Heart left ventricle (tissue), 16 donors: Measurements from ENCODE around the gene TMEM179. TPM values are rescaled to one million over a fixed set of nuclear protein-coding genes. Genes with fewer than 3 reads are reported as not detected.

Experiments used
- ATAC-seq, 4 donors: fragments of 200-7000 bp; cut with Tn5 transposase; one replicate each; pipeline ENCODE4 v1.9.1; 2020 to 2022; ENCODE audit warnings: moderate library complexity in 4 of 4, mild to moderate bottlenecking in 3 of 4, moderate number of reproducible peaks in 1 of 4
- DNase-seq, 5 donors: peaks; one replicate each; pipeline ENCODE4 v3.0.0-alpha.2; 2020
- H3K27ac ChIP-seq, 12 donors: fragments of 200-600 bp; sonication (generic) in 4 of 12; one replicate each; pipeline versions ENCODE4 v1.5.0 to v1.8.0; 2016 to 2022; ENCODE audit warnings: mild to moderate bottlenecking in 2 of 12
- H3K27me3 ChIP-seq, 9 donors: fragments of 200-600 bp; sonication (generic) in 2 of 9; one replicate each; pipeline versions ENCODE4 v1.5.1 to v1.8.0; 2016 to 2022; ENCODE audit warnings: mild to moderate bottlenecking in 3 of 9
- H3K36me3 ChIP-seq, 9 donors: fragments of 200-600 bp; sonication (generic) in 2 of 9; one replicate each; pipeline versions ENCODE4 v1.5.0 to v1.8.0; 2018 to 2022; ENCODE audit warnings: mild to moderate bottlenecking in 2 of 9
- H3K4me1 ChIP-seq, 12 donors: fragments of 200-600 bp; sonication (generic) in 4 of 12; one replicate each; pipeline versions ENCODE4 v1.5.0 to v1.8.0; 2016 to 2022; ENCODE audit warnings: mild to moderate bottlenecking in 3 of 12
- H3K4me3 ChIP-seq, 12 donors: fragments of 200-600 bp; sonication (generic) in 4 of 12; one replicate each; pipeline versions ENCODE4 v1.5.0 to v1.8.0; 2017 to 2022; ENCODE audit warnings: mild to moderate bottlenecking in 9 of 12, moderate library complexity in 4 of 12
- H3K9me3 ChIP-seq, 12 donors: fragments of 200-600 bp; sonication (generic) in 4 of 12; one replicate each; pipeline versions ENCODE4 v1.5.0 to v1.8.0; 2016 to 2022; ENCODE audit warnings: mild to moderate bottlenecking in 1 of 12
- CTCF ChIP-seq, 12 donors: fragments of 200-600 bp; sonication (generic) in 4 of 12; IDR thresholded peaks; one replicate each; pipeline versions ENCODE4 v1.5.0 to v1.8.0; 2018 to 2022; ENCODE audit warnings: antibody characterized with exemption in 12 of 12, mild to moderate bottlenecking in 5 of 12
- POLR2A ChIP-seq, 2 donors: fragments of 450-650 bp; IDR thresholded peaks; one replicate each; pipeline ENCODE4 v1.6.1; 2017; ENCODE audit warnings: antibody characterized with exemption in 2 of 2, mild to moderate bottlenecking in 2 of 2, moderate library complexity in 2 of 2
- WGBS, 4 donors: extraction: QIAGEN DNeasy Blood & Tissue Kit in 2 of 4; methylation state at CpG; one replicate each; pipeline versions ENCODE4 v1.1.5 to v1.1.7; 2013 to 2018; 5-methylcytosine and 5-hydroxymethylcytosine counted together
- intact Hi-C, 10 donors: fragments of 100-400 bp; cut with DNase I; formaldehyde crosslinking; loops; one replicate each; pipeline versions ENCODE4 v1.11.1 to v1.14.2; 2022
- polyA plus RNA-seq, 2 donors: library from polyadenylated mRNA; stranded (reverse); fragments of 200-250 nt; gene quantifications; one replicate each; pipeline ENCODE4 v1.2.3, GENCODE V29; 2013
- total RNA-seq, 9 donors: library from RNA; depleted of rRNA in 2 of 9; stranded (reverse); fragments of >200 nt in 2 of 9; fragmentation: NEBNext Ultra II Directional in 3 of 9; extraction: Animal tissue kit (Norgen Biotek cat#: 25700) in 3 of 9; gene quantifications; one replicate each; pipeline versions ENCODE4 v1.1.0 to v1.2.4, GENCODE V29; 2016 to 2023
- donor health status: ischemic (EF 13 %, LVEDD 7.1; RV severe dilation, severe dysfunction).
- donor health status: healthy with polysubstance abuse.
- donor health status: DM: no; HTN: yes; CAD: no.
- donor health status: DM: no; HTN: no; CAD: no.
- donor health status: ischemic (EF 25% LVEDD 6.9; RV normal size, moderate dysfunction).
- donor health status: ischemic (EF 25% LVEDD 5.7; RV mildly dilated, moderate dysfunction).
- donor health status: healthy.
- donor health status: DM: yes; HTN: yes; CAD: no.
- donor health status: ischemic (EF 35%, LVEDD 5.7; RV mildly dilated, moderate dysfunction).
- donor health status: nonischemic (EF 11% LVEDD 7.7; RV severe dilation, severe dysfunction).
- donor health status: DM: yes; HTN: yes; CAD: no.
- donor health status: PGD.
- donor health status: ischemic (EF 29% LVEDD 5.4; RV normal size, mild dysfunction).
- donor health status: nonischemic (EF 23%, LVEDD 6.1; RV moderate dilation, normal function).

The TMEM179 gene
- total and polyA plus RNA-seq, 11 donors = 0.15 to 1.1 (median 0.40) TPM; not detected in 4

- no peak overlapping the region for H3K4me3 ChIP-seq
- no peak for ATAC-seq
- no peaks in the 10 kb centered on the region for H3K36me3 ChIP-seq
- H3K4me1 ChIP-seq = peaks cover 0 to 23% (median 12%) of the 10 kb centered on the region in 12 donors
- peaks cover 0 to 33% (median 4%) of the 10 kb centered on the region in 9 donors for H3K27me3 ChIP-seq
- 86 to 93% (median 88%) methylated on average over 4 to 5 of the region's 5 CpGs for WGBS, 4 donors
- no peaks in the 10 kb centered on the region for H3K9me3 ChIP-seq
- no peak overlapping the region for H3K27ac ChIP-seq
- peak in 3 of 5 donors; percentile 17 to 48 (median 19) for DNase-seq
- intact Hi-C loops = loop anchor here in 9 of 10 donors (2.0 to 10.0 kb wide), 7 partner anchors 75 to 485 kb away; partner anchors contain the start of gene KIF26A (in 1 of the 9)
- TF ChIP-seq POLR2A (IDR thresholded peaks at IDR 0.05) (no peak), CTCF (IDR thresholded peaks at IDR 0.05) (no peak)
Measured at GRCh38 chr14:104562606-104563005, 42.0 kb downstream of the TMEM179 start.

- Histone ChIP-seq H3K36me3 (no peaks in the 10 kb centered on the region), H3K9me3 (no peaks in the 10 kb centered on the region), H3K27me3 (peaks cover 0 to 26% (median 0%) of the 10 kb centered on the region in 9 donors), H3K27ac (no peak overlapping the region), H3K4me3 (no peak overlapping the region), H3K4me1 (peaks cover 0 to 23% (median 12%) of the 10 kb centered on the region in 12 donors)
- peak in 2 of 5 donors; percentile 24 to 48 for DNase-seq
- no peak for ATAC-seq
- intact Hi-C loops = loop anchor here in 9 of 10 donors (2.0 to 10.0 kb wide), 7 partner anchors 75 to 485 kb away; partner anchors contain the start of gene KIF26A (in 1 of the 9)
- 80 to 84% (median 81%) methylated on average over 19 to 23 of the region's 23 CpGs for WGBS, 4 donors
- no peak for TF ChIP-seq CTCF (IDR thresholded peaks at IDR 0.05)
- TF ChIP-seq POLR2A (IDR thresholded peaks at IDR 0.05) = no peak
Measured at GRCh38 chr14:104561632-104562495, 42.7 kb downstream of the TMEM179 start.

- no peak overlapping the region for H3K4me3 ChIP-seq
- peaks cover 0 to 23% (median 12%) of the 10 kb centered on the region in 12 donors for H3K4me1 ChIP-seq
- ATAC-seq (no peak), DNase-seq (peak in 3 of 5 donors; percentile 13 to 52 (median 14))
- TF ChIP-seq CTCF (IDR thresholded peaks at IDR 0.05) (no peak), POLR2A (IDR thresholded peaks at IDR 0.05) (no peak)
- H3K36me3 ChIP-seq = no peaks in the 10 kb centered on the region
- intact Hi-C loops = loop anchor here in 8 of 10 donors (5.0 to 10.0 kb wide), 6 partner anchors 76 to 484 kb away; no protein-coding TSS in a partner anchor
- WGBS, 4 donors = 73 to 77% (median 75%) methylated on average over 11 to 17 of the region's 17 CpGs
- H3K9me3 ChIP-seq = no peaks in the 10 kb centered on the region
- no peak overlapping the region for H3K27ac ChIP-seq
- peaks cover 0 to 23% (median 0%) of the 10 kb centered on the region in 9 donors for H3K27me3 ChIP-seq
Measured at GRCh38 chr14:104561124-104561557, 43.4 kb downstream of the TMEM179 start.

- H3K4me3 ChIP-seq = no peak overlapping the region
- H3K4me1 ChIP-seq = peaks cover 0 to 19% (median 12%) of the 10 kb centered on the region in 12 donors
- WGBS, 4 donors = 92 to 94% (median 92%) methylated on average over 2 to 3 of the region's 3 CpGs
- no peak for ATAC-seq
- no peak overlapping the region for H3K27ac ChIP-seq
- DNase-seq = peak in 3 of 5 donors; percentile 3 to 26 (median 8)
- H3K9me3 ChIP-seq = no peaks in the 10 kb centered on the region
- intact Hi-C loops = loop anchor here in 8 of 10 donors (5.0 to 10.0 kb wide), 6 partner anchors 77 to 483 kb away; no protein-coding TSS in a partner anchor
- TF ChIP-seq CTCF (IDR thresholded peaks at IDR 0.05) = no peak
- no peak for TF ChIP-seq POLR2A (IDR thresholded peaks at IDR 0.05)
- no peaks in the 10 kb centered on the region for H3K36me3 ChIP-seq
- peaks cover 0 to 19% (median 0%) of the 10 kb centered on the region in 9 donors for H3K27me3 ChIP-seq
Measured at GRCh38 chr14:104560586-104560945, 44.0 kb downstream of the TMEM179 start.
